ENCODE data around the gene FUNDC1.

- TF ChIP-seq, protein P1, sequence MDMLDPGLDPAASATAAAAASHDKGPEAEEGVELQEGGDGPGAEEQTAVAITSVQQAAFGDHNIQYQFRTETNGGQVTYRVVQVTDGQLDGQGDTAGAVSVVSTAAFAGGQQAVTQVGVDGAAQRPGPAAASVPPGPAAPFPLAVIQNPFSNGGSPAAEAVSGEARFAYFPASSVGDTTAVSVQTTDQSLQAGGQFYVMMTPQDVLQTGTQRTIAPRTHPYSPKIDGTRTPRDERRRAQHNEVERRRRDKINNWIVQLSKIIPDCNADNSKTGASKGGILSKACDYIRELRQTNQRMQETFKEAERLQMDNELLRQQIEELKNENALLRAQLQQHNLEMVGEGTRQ (IDR thresholded peaks at IDR 0.05; ENCODE audit: low read depth, low read length) = no peak
- TF ChIP-seq POLR2A (IDR thresholded peaks at IDR 0.05; ENCODE audit: low read depth, low read length) (no peak), CTCF (conservative IDR thresholded peaks at IDR 0.05; ENCODE audit: low read depth, low read length) (no peak), BHLHE40 (IDR thresholded peaks at IDR 0.05; ENCODE audit: low read depth, low read length) (no peak), CHD1 (IDR thresholded peaks at IDR 0.05; ENCODE audit: low read depth, low read length) (no peak), SMC3 (IDR thresholded peaks at IDR 0.05; ENCODE audit: low read depth, low read length) (no peak), CEBPB (IDR thresholded peaks at IDR 0.05; ENCODE audit: low read depth, low read length) (no peak), RFX5 (IDR thresholded peaks at IDR 0.05; ENCODE audit: low read depth, low read length) (no peak), FOS (IDR thresholded peaks at IDR 0.05; ENCODE audit: low read depth, low read length) (no peak)
These were observed 47.6 kb downstream of the FUNDC1 start for GRCh38 chrX:44495091-44495490.
